ENCODE data around the gene ZNF57. TPM values are rescaled to one million over a fixed set of nuclear protein-coding genes. Genes with fewer than 3 reads are reported as not detected.

ZNF57 gene
- total and polyA plus RNA-seq, 9 of the 15 experiments (the other 6 are each of a cell fraction or from before 2014, with no cell fraction given), result 3.9 to 13.5 (median 7.8) TPM

GRCh38 chr19:2944775-2945574 is 44.2 kb downstream of the ZNF57 start, which contains the start of gene ZNF77 (continued):
- no peak for TF ChIP-seq TRIM28 (IDR thresholded peaks at IDR 0.05)
- TF ChIP-seq ETV5 (CRISPR knock-in tag; IDR thresholded peaks at IDR 0.05; ENCODE audit: low read depth), result peak; percentile 48
- TF ChIP-seq, protein P1, sequence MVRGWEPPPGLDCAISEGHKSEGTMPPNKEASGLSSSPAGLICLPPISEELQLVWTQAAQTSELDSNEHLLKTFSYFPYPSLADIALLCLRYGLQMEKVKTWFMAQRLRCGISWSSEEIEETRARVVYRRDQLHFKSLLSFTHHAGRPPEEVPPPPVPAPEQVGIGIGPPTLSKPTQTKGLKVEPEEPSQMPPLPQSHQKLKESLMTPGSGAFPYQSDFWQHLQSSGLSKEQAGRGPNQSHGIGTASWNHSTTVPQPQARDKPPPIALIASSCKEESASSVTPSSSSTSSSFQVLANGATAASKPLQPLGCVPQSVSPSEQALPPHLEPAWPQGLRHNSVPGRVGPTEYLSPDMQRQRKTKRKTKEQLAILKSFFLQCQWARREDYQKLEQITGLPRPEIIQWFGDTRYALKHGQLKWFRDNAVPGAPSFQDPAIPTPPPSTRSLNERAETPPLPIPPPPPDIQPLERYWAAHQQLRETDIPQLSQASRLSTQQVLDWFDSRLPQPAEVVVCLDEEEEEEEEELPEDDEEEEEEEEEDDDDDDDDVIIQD (CRISPR knock-in tag; IDR thresholded peaks at IDR 0.05), result 0 out of 2 replicates have a peak, but pooled peaks have one; percentile 60
- TF ChIP-seq RBM17 (IDR thresholded peaks at IDR 0.05; ENCODE audit: borderline replicate concordance, low read depth, low read length), result no peak
- TF ChIP-seq, protein P2, sequence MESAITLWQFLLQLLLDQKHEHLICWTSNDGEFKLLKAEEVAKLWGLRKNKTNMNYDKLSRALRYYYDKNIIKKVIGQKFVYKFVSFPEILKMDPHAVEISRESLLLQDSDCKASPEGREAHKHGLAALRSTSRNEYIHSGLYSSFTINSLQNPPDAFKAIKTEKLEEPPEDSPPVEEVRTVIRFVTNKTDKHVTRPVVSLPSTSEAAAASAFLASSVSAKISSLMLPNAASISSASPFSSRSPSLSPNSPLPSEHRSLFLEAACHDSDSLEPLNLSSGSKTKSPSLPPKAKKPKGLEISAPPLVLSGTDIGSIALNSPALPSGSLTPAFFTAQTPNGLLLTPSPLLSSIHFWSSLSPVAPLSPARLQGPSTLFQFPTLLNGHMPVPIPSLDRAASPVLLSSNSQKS (CRISPR knock-in tag; IDR thresholded peaks at IDR 0.05), result no peak
- TF ChIP-seq, protein P3, sequence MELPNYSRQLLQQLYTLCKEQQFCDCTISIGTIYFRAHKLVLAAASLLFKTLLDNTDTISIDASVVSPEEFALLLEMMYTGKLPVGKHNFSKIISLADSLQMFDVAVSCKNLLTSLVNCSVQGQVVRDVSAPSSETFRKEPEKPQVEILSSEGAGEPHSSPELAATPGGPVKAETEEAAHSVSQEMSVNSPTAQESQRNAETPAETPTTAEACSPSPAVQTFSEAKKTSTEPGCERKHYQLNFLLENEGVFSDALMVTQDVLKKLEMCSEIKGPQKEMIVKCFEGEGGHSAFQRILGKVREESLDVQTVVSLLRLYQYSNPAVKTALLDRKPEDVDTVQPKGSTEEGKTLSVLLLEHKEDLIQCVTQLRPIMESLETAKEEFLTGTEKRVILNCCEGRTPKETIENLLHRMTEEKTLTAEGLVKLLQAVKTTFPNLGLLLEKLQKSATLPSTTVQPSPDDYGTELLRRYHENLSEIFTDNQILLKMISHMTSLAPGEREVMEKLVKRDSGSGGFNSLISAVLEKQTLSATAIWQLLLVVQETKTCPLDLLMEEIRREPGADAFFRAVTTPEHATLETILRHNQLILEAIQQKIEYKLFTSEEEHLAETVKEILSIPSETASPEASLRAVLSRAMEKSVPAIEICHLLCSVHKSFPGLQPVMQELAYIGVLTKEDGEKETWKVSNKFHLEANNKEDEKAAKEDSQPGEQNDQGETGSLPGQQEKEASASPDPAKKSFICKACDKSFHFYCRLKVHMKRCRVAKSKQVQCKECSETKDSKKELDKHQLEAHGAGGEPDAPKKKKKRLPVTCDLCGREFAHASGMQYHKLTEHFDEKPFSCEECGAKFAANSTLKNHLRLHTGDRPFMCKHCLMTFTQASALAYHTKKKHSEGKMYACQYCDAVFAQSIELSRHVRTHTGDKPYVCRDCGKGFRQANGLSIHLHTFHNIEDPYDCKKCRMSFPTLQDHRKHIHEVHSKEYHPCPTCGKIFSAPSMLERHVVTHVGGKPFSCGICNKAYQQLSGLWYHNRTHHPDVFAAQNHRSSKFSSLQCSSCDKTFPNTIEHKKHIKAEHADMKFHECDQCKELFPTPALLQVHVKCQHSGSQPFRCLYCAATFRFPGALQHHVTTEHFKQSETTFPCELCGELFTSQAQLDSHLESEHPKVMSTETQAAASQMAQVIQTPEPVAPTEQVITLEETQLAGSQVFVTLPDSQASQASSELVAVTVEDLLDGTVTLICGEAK (IDR thresholded peaks at IDR 0.05), result 0 out of 2 replicates have a peak, but pooled peaks have one; percentile 45
- TF ChIP-seq, protein P3 (CRISPR knock-in tag; IDR thresholded peaks at IDR 0.05), result peak; percentile 22; the same call in 1 of the 2 replicates
- TF ChIP-seq ILF3 (IDR thresholded peaks at IDR 0.05; ENCODE audit: borderline replicate concordance), result no peak
- TF ChIP-seq, protein P4, sequence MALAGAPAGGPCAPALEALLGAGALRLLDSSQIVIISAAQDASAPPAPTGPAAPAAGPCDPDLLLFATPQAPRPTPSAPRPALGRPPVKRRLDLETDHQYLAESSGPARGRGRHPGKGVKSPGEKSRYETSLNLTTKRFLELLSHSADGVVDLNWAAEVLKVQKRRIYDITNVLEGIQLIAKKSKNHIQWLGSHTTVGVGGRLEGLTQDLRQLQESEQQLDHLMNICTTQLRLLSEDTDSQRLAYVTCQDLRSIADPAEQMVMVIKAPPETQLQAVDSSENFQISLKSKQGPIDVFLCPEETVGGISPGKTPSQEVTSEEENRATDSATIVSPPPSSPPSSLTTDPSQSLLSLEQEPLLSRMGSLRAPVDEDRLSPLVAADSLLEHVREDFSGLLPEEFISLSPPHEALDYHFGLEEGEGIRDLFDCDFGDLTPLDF (CRISPR knock-in tag; IDR thresholded peaks at IDR 0.05), result peak; percentile 26; the same call in 1 of the 2 replicates
- TF ChIP-seq SMC3 (conservative IDR thresholded peaks at IDR 0.05; ENCODE audit: insufficient read depth, low read depth, low read length), result no peak
- TF ChIP-seq EHMT2 (IDR thresholded peaks at IDR 0.05), result no peak
- peak; percentile 34 for TF ChIP-seq TAF1 (IDR thresholded peaks at IDR 0.05; ENCODE audit: control insufficient read depth, extremely low read depth, insufficient read depth, low read length, severe bottlenecking)
- no peak for TF ChIP-seq BRD9 (IDR thresholded peaks at IDR 0.05; ENCODE audit: low read depth, partially characterized antibody)
- peak; percentile 20; the same call in 1 of the 2 replicates for TF ChIP-seq ZNF224 (CRISPR knock-in tag; IDR thresholded peaks at IDR 0.05)

Data from K562 (cell line).